ENCODE results near the gene PCID2. TPM values are rescaled to one million over a fixed set of nuclear protein-coding genes. Genes with fewer than 3 reads are reported as not detected.

Gene PCID2
- total RNA-seq, 1 donor from 2014 or later: 51.2 TPM

DNA sequence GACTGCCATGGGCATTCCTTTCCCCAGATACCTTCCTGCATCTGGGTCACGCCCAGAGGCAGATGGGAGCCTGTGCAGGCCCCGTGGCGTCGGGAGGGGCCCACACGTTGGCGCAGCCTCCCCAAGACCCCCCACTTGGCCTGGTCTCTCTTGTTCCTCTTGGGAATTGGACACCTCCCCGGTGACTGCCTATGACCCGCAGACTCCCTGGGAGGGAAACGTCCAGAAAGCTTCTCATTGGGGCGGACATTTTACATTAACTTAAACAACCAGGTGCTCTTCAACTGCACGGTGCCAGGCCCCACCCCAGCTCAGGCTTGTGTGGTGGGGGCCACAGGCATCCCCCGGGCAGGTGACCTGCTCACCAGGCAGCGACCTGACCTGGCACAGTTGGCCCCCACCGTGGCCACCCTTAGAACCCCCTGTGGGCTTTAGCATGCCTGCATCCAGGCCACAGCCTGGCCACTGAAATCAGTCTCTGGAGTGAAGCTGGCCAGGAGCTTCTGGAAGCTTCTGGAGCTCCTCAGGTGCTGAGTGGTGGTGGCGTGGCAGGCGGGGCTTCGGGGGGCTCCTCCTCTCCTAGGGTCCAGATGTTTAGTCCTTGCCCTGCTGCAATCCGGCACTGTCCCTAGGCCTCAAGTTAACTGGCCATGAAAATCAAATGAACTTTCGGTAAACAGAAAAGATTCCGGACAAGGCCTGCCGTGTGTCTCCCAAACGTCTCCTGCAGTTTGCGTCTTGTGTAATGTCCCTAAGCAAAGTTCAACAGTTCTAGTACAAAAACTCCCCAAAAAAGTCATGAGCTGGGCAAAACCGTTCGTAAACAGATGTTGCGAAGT is 58.5 kb downstream of the PCID2 start:
- no peak overlapping the region for H3K4me3 Mint-ChIP-seq
- peaks cover 12% of the 10 kb centered on the region for H3K4me1 Mint-ChIP-seq
- no peak overlapping the region for H3K27ac Mint-ChIP-seq
- H3K27me3 Mint-ChIP-seq (ENCODE audit: low read depth): peaks cover 32% of the 10 kb centered on the region
- TF ChIP-seq, protein P1, sequence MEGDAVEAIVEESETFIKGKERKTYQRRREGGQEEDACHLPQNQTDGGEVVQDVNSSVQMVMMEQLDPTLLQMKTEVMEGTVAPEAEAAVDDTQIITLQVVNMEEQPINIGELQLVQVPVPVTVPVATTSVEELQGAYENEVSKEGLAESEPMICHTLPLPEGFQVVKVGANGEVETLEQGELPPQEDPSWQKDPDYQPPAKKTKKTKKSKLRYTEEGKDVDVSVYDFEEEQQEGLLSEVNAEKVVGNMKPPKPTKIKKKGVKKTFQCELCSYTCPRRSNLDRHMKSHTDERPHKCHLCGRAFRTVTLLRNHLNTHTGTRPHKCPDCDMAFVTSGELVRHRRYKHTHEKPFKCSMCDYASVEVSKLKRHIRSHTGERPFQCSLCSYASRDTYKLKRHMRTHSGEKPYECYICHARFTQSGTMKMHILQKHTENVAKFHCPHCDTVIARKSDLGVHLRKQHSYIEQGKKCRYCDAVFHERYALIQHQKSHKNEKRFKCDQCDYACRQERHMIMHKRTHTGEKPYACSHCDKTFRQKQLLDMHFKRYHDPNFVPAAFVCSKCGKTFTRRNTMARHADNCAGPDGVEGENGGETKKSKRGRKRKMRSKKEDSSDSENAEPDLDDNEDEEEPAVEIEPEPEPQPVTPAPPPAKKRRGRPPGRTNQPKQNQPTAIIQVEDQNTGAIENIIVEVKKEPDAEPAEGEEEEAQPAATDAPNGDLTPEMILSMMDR (IDR thresholded peaks at IDR 0.05; ENCODE audit: unreplicated experiment): no peak
- no peaks in the 10 kb centered on the region for H3K9me3 Mint-ChIP-seq
- no peaks in the 10 kb centered on the region for H3K36me3 Mint-ChIP-seq
- DNase-seq (ENCODE audit: low spot score in 2 of 2, unreplicated experiment in 2 of 2): no peak

DNA sequence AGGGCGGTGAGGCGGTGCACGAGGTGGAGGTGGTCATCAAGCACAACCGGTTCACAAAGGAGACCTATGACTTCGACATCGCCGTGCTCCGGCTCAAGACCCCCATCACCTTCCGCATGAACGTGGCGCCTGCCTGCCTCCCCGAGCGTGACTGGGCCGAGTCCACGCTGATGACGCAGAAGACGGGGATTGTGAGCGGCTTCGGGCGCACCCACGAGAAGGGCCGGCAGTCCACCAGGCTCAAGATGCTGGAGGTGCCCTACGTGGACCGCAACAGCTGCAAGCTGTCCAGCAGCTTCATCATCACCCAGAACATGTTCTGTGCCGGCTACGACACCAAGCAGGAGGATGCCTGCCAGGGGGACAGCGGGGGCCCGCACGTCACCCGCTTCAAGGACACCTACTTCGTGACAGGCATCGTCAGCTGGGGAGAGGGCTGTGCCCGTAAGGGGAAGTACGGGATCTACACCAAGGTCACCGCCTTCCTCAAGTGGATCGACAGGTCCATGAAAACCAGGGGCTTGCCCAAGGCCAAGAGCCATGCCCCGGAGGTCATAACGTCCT is 59.4 kb downstream of the PCID2 start:
- peaks cover 11% of the 10 kb centered on the region for H3K4me1 Mint-ChIP-seq
- H3K4me3 Mint-ChIP-seq: no peak overlapping the region
- no peaks in the 10 kb centered on the region for H3K36me3 Mint-ChIP-seq
- H3K27me3 Mint-ChIP-seq (ENCODE audit: low read depth): peaks cover 32% of the 10 kb centered on the region
- DNase-seq (ENCODE audit: low spot score in 2 of 2, unreplicated experiment in 2 of 2): no peak
- no peak overlapping the region for H3K27ac Mint-ChIP-seq
- TF ChIP-seq, protein P1 (IDR thresholded peaks at IDR 0.05; ENCODE audit: unreplicated experiment): no peak
- no peaks in the 10 kb centered on the region for H3K9me3 Mint-ChIP-seq

DNA sequence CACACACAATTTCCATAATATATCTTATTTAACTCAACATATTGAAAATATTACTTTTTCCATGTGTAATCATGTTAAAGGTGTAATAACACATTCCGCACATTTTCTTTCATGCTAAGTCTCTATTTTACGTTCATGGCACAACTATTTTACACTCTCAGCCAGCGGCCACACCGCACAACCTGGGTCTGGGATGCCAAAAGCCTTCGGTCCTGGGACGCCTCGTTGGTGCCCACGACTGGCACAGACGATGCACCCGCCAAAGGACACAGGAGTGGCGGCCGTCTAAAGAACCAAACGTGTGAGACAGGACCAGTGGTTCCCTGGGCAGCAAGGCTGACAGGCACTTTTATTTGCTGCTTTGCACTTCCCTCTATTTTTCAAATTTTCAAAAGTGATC is 60.1 kb downstream of the PCID2 start:
- no peak for DNase-seq (ENCODE audit: low spot score in 2 of 2, unreplicated experiment in 2 of 2)
- peaks cover 11% of the 10 kb centered on the region for H3K4me1 Mint-ChIP-seq
- peaks cover 32% of the 10 kb centered on the region for H3K27me3 Mint-ChIP-seq (ENCODE audit: low read depth)
- H3K27ac Mint-ChIP-seq: no peak overlapping the region
- TF ChIP-seq, protein P1 (IDR thresholded peaks at IDR 0.05; ENCODE audit: unreplicated experiment): no peak
- H3K36me3 Mint-ChIP-seq: no peaks in the 10 kb centered on the region
- H3K9me3 Mint-ChIP-seq: no peaks in the 10 kb centered on the region
- H3K4me3 Mint-ChIP-seq: no peak overlapping the region

DNA sequence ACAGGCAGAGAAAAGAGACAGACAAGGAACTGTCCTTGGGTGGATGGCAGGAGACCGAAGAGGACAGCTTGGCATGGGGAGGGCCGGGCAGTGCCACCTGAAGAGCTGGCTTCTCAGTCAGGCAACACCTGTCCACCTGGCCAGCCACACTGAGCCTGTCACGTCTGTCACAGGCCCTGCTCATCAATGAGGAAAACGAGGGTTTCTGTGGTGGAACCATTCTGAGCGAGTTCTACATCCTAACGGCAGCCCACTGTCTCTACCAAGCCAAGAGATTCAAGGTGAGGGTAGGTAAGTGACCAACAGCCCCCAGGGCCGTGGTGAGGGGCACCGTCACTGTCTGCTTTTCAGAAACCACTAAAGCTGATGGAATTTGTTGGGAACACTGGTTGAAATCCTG is 61.3 kb downstream of the PCID2 start:
- Mint-ChIP-seq H3K27ac (no peak overlapping the region), H3K4me1 (peaks cover 3% of the 10 kb centered on the region), H3K4me3 (no peak overlapping the region), H3K9me3 (no peaks in the 10 kb centered on the region), H3K27me3 (ENCODE audit: low read depth) (peaks cover 25% of the 10 kb centered on the region), H3K36me3 (no peaks in the 10 kb centered on the region)
- DNase-seq (ENCODE audit: low spot score in 2 of 2, unreplicated experiment in 2 of 2): no peak
- TF ChIP-seq, protein P1 (IDR thresholded peaks at IDR 0.05; ENCODE audit: unreplicated experiment): no peak

DNA sequence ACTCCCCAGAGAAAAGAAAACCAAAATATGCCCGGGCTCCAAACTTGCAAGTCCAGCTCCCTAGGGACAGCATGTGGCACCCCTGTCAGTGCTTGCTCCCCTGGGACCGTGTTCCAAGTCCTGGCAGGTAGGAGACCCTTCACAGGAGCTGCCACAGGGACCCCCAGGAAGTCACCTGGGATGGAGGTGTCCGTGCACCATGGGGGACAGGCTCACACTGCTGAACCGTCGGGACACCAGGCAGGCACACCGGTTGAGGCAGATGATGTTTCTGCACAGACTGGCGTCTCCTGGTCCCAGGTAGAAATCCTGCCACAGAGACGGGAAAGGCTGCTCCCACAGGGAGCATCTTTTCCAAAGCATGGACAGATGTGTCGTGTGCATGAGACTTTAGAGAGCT is 61.7 kb downstream of the PCID2 start:
- Mint-ChIP-seq H3K4me3 (no peak overlapping the region), H3K9me3 (no peaks in the 10 kb centered on the region), H3K27ac (no peak overlapping the region), H3K36me3 (no peaks in the 10 kb centered on the region), H3K4me1 (peaks cover 2% of the 10 kb centered on the region), H3K27me3 (ENCODE audit: low read depth) (peaks cover 22% of the 10 kb centered on the region)
- DNase-seq (ENCODE audit: low spot score in 2 of 2, unreplicated experiment in 2 of 2): no peak
- TF ChIP-seq, protein P1 (IDR thresholded peaks at IDR 0.05; ENCODE audit: unreplicated experiment): no peak
